HG03575 (cell line): ENCODE data around the gene ARHGEF28.

Experiments
- ATAC-seq: cut with Tn5 transposase; IDR thresholded peaks from one replicate; pipeline ENCODE4 v1.9.1; 2021; ENCODE audit not compliant: unreplicated experiment, insufficient number of reproducible peaks, low FRiP score; ENCODE audit errors: extremely low read depth

ARHGEF28 gene

GRCh38 chr5:73647721-73648120 is 21.7 kb downstream of the ARHGEF28 start:
- no peak for ATAC-seq

DNA sequence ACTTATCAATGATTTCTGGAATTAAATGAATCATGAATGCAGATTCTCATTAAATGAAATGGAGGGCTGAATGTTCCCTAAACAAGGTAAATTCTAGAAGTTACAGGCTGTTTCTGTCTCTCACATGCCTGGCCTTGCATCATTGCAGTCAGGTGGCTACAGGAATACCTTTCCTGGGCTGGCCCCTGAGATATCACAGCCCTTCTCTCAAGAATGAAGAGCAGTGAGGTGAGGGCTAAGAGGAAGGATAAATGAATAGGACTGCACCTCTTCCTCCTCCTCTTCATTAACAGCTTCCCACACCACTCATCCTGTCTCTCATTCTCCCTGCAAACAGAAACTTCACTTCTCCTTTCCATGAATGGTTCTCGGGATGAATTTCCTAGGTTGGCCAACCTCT is 22.5 kb downstream of the ARHGEF28 start:
- ATAC-seq: no peak

GRCh38 chr5:73649926-73650325 is 23.9 kb downstream of the ARHGEF28 start:
- no peak for ATAC-seq

DNA sequence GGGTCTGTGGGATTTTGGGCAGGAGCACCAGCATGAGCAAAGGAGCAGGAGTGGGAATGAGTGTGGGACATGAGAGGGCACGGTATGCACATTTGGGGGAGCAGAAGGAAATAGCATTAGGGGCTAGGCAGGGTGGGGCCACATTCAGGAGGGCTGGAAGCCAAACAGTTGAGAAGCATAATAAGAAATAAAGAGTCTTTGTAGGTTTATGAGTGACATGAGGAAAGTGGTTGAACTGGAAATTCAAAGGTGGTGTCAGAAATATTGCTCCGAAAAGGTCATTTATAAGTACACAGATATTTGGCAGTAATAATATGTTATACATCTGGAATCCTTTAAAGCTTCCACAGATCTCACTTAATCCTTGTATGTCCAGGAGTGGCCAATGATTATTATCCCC is 26.4 kb downstream of the ARHGEF28 start:
- no peak for ATAC-seq

- ATAC-seq: no peak
Measured at GRCh38 chr5:73654171-73654811, 28.3 kb downstream of the ARHGEF28 start.

DNA sequence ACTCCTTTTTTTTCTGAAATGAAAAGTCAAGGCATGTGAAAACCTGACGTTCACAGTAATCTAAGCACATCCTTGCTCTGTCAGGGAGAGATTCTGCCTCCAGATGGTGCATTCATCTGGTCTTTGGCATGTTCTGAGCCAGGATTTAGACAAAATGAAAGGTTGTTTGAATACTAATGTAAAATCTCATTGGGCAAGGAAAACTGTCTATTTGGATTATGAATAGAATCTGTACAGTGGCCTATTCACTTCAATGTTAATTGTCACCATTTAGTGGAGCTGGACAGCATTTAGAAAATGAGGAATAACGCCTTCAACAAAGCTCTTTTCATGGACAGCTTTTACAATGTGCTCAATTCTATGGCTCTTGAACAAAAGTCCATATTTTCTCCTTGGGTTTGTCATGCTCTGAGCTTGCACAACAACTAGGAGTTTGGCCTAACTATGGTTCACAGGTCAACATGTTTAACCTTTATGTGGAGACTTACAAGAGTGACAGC is 28.9 kb downstream of the ARHGEF28 start:
- ATAC-seq: no peak

DNA sequence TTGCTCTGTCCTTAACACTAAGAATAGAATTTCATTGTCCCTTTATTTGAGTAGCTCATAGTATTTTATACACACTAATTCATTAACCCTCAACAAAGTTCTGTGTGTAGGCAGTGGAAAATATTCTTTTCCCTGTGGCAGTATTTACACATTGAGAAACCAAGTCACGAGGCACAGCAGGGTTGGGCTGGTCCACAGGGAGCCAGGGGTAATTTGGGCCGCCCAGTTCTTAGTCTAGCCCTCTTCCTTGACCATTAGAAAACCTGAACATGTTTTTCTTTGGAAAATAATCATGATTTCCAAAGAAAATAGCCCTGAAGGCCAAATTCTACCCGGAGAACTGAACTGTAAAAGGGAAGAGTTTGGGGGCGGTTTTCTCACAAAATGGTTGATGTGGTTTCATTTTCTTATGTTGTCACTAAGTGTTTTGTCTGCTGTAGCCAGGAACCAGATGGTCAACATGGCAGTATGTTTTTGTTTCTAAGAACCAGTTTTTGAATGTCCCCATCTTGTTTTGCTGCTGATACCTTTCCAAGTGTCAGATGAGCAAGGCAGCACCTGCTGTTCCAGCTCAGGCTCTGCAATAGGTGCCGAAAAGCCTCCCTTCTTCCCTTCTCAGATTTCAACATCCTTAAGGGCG is 29.6 kb downstream of the ARHGEF28 start:
- no peak for ATAC-seq

- no peak for ATAC-seq
Measured at GRCh38 chr5:73661753-73662152, 35.8 kb downstream of the ARHGEF28 start.

DNA sequence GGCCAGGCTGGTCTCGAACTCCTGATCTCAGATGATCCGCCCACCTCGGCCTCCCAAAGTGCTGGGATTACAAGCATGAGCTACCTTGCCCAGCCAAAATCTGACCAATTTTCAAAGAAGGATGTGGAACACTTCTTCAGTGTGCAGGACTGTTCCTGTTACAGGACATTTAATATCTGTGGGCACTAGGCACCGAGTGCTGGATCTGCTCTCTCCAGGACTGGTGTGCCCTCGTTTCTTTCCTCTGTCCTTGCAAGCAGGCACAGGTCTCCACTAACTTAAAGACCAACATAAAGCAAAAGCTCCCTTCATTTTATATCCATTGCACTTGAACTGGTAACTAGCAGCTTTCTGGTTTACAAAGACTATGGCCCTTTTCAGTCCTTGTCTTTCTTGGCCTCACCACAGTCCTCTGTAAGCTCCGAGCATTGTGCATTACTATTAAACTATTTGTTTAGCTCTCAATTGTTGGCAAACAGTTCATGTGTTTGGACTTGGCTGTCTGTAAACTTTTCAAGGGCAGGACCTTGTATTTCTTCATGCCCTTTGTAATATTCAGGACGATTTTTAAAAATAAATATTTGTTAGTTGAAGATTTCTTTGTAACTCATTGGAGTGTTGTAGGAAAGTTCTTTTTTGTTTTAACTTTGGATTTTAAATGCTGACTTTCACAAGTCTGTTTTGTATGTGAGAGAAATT is 37.3 kb downstream of the ARHGEF28 start:
- ATAC-seq: no peak

DNA sequence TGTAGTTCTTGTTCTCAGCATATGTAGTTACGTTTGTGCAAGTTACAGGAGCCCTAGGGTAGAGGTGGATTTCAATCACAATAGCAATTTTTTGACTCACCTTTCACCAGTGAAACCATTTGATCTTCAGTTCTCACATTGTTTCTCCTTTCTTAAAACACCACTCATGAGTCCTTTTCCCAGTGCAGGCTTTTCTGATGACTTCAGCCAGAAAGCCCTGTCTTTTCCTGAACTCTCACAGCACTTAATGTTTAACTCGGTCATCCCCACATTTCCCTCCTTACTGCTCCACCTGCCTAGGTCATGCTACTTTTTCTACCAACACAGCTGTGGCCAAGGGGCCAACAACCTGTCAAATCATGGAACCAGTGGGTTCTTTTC is 37.9 kb downstream of the ARHGEF28 start:
- ATAC-seq: no peak

DNA sequence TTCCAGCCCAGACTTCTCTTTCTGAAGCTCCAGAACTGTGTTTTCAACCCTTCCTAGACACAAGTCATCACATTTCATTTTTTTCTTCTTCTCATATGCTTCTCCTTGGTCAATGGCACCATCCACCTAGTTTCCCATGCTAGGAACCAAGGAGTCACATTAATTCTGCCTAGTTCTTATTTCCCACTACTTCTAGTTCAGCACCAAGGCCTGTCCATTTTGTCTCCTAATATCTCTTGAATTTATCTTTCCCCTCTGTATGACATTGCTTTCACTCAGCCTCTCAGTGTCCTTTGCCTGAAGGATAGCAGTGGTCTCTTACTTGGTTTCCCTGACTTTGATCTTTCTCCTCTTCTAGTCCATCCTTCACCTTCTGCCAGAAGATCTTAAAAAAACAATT is 38.8 kb downstream of the ARHGEF28 start:
- no peak for ATAC-seq

GRCh38 chr5:73666891-73667290 is 40.9 kb downstream of the ARHGEF28 start:
- no peak for ATAC-seq

- ATAC-seq: no peak
Measured at GRCh38 chr5:73668017-73668416, 42.0 kb downstream of the ARHGEF28 start.

- ATAC-seq: no peak
Measured at GRCh38 chr5:73668486-73669111, 42.6 kb downstream of the ARHGEF28 start.

- ATAC-seq: no peak
Measured at GRCh38 chr5:73670731-73671130, 44.7 kb downstream of the ARHGEF28 start.

- no peak for ATAC-seq
Measured at GRCh38 chr5:73672132-73672531, 46.1 kb downstream of the ARHGEF28 start.

- no peak for ATAC-seq
Measured at GRCh38 chr5:73673161-73673591, 47.2 kb downstream of the ARHGEF28 start.

- ATAC-seq: no peak
Measured at GRCh38 chr5:73674669-73675004, 48.6 kb downstream of the ARHGEF28 start.

DNA sequence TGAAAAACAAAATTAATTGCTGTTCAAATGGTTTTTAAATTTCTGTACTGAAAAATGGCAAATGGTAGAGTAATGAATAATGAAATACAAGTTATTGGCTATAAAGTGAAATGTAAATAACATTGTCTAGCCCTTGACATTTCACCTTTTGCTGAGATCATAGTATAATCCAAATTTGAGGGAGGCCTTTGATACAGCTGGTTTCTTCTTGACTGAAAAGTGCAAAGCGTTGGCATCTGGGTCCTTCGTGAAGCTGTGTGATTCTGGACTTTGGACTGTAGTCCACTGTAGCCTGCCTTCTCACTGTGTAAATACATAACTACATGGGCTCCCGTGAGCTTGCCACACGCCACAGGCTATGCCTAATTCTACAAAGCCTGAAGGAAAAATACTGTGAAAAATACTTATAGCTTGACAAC is 52.3 kb downstream of the ARHGEF28 start:
- ATAC-seq: no peak

- ATAC-seq: no peak
Measured at GRCh38 chr5:73678807-73679206, 52.8 kb downstream of the ARHGEF28 start.
